B cell (primary cell): ENCODE measurements around the gene FBLN2. TPM values are rescaled to one million over a fixed set of nuclear protein-coding genes. Genes with fewer than 3 reads are reported as not detected.

ENCODE experiments used
- ATAC-seq: fragments of 200-7000 bp; cut with Tn5 transposase; one replicate; pipeline ENCODE4 v1.10.0; 2021; ENCODE audit warnings: low read depth, mild to moderate bottlenecking, moderate number of reproducible peaks, moderate library complexity
- CTCF ChIA-PET: fragments of 350-600 bp; sonication (Branson Sonifier 250); formaldehyde crosslinking; loops from one replicate; lab custom pipeline; 2021; ENCODE audit warnings: antibody characterized with exemption, inconsistent platforms; lab: Charles Lee
- POLR2A ChIA-PET: fragments of 350-600 bp; sonication (Branson Sonifier 250); formaldehyde crosslinking; loops from one replicate; lab custom pipeline; 2021; ENCODE audit warnings: antibody characterized with exemption; lab: Charles Lee
- DNase-seq: peaks from one replicate; pipeline ENCODE4 v3.0.0; 2013
- H2AFZ ChIP-seq: 2 replicates; pipeline ENCODE4 v1.6.1; 2012; ENCODE audit warnings: mild to moderate bottlenecking, low read depth, low read length; ENCODE audit not compliant: insufficient read depth, poor library complexity, severe bottlenecking
- H3K27ac ChIP-seq, 2 donors: 1 replicate in 1 of 2; 2 replicates in 1 of 2; pipeline ENCODE4 v1.5.1; 2012 to 2013; ENCODE audit warnings: low read length in 2 of 2, mild to moderate bottlenecking in 2 of 2, moderate library complexity in 1 of 2
- H3K27me3 ChIP-seq, 4 experiments: fragments of 200-600 bp in 1 of 4; sonication (generic) in 1 of 4; replicated peaks in 1 of 4; 1 replicate in 2 of 4; 2 replicates in 2 of 4; pipeline versions ENCODE4 v1.6.1 to v1.7.0; 2013 to 2016; ENCODE audit warnings: low read length in 3 of 4, mild to moderate bottlenecking in 2 of 4, mixed read lengths in 1 of 4, moderate library complexity in 1 of 4; ENCODE audit not compliant: insufficient read depth in 4 of 4, control insufficient read depth in 3 of 4; ENCODE audit errors: control extremely low read depth in 1 of 4
- H3K36me3 ChIP-seq, 2 experiments: replicated peaks in 1 of 2; 1 replicate in 1 of 2; 2 replicates in 1 of 2; pipeline versions ENCODE4 v1.6.1 to v1.7.1; 2013; ENCODE audit warnings: low read length in 1 of 2; ENCODE audit not compliant: insufficient read depth in 2 of 2, control insufficient read depth in 1 of 2; ENCODE audit errors: control extremely low read depth in 1 of 2, extremely low read depth in 1 of 2
- H3K4me1 ChIP-seq, 2 donors: fragments of 200-600 bp in 1 of 2; sonication (generic) in 1 of 2; 1 replicate in 1 of 2; 2 replicates in 1 of 2; pipeline versions ENCODE4 v1.5.1 to v1.6.1; 2013 to 2017; ENCODE audit warnings: low read length in 2 of 2; ENCODE audit not compliant: control insufficient read depth in 2 of 2, insufficient read depth in 2 of 2
- H3K4me2 ChIP-seq: replicated peaks from 2 replicates; pipeline ENCODE3; 2012; ENCODE audit warnings: mild to moderate bottlenecking, low read depth, low read length; ENCODE audit not compliant: poor library complexity, severe bottlenecking
- H3K4me3 ChIP-seq, 5 experiments: fragments of 200-600 bp in 1 of 5; sonication (generic) in 1 of 5; 1 replicate in 3 of 5; 2 replicates in 2 of 5; pipeline versions ENCODE4 v1.5.1 to v1.7.0; 2011 to 2016; ENCODE audit warnings: low read length in 4 of 5, mild to moderate bottlenecking in 4 of 5, low read depth in 2 of 5, control low read depth in 1 of 5, moderate library complexity in 1 of 5; ENCODE audit not compliant: insufficient read depth in 1 of 5; ENCODE audit errors: control extremely low read depth in 1 of 5, extremely low read depth in 1 of 5
- H3K79me2 ChIP-seq: fragments of 200-600 bp; sonication (generic); one replicate; pipeline ENCODE4 v1.6.0; 2016; ENCODE audit warnings: low read length; ENCODE audit not compliant: control insufficient read depth, insufficient read depth
- H3K9ac ChIP-seq: fragments of 200-600 bp; sonication (generic); 2 replicates; pipeline ENCODE4 v1.6.1; 2017; ENCODE audit warnings: mild to moderate bottlenecking, low read length, moderate library complexity
- H3K9me3 ChIP-seq, 3 donors: one replicate each; pipeline versions ENCODE4 v1.6.1 to v1.7.1; 2013; ENCODE audit warnings: low read length in 2 of 3; ENCODE audit not compliant: control insufficient read depth in 2 of 3, insufficient read depth in 1 of 3; ENCODE audit errors: control extremely low read depth in 1 of 3
- H4K20me1 ChIP-seq: 2 replicates; pipeline ENCODE4 v1.6.0; 2012; ENCODE audit warnings: mild to moderate bottlenecking, low read length; ENCODE audit not compliant: insufficient read depth, control insufficient read depth, poor library complexity, severe bottlenecking
- H3K27ac Mint-ChIP-seq: one replicate; pipeline ENCODE4 v1.8.0; 2021; ENCODE audit warnings: mixed read lengths
- H3K27me3 Mint-ChIP-seq: one replicate; pipeline ENCODE4 v1.8.0; 2021; ENCODE audit warnings: mixed read lengths
- H3K4me1 Mint-ChIP-seq: one replicate; pipeline ENCODE4 v1.8.0; 2021; ENCODE audit warnings: mixed read lengths
- H3K4me3 Mint-ChIP-seq: one replicate; pipeline ENCODE4 v1.8.0; 2021; ENCODE audit warnings: mixed read lengths
- H3K9me3 Mint-ChIP-seq: one replicate; pipeline ENCODE4 v1.8.0; 2022; ENCODE audit warnings: mixed read lengths; ENCODE audit not compliant: insufficient read depth
- CTCF ChIP-seq: fragments of 200-600 bp; IDR thresholded peaks from one replicate; pipeline ENCODE4 v1.8.0; 2022; ENCODE audit warnings: antibody characterized with exemption, mild to moderate bottlenecking
- EZH2 ChIP-seq: IDR thresholded peaks from 2 replicates; pipeline ENCODE4 v1.6.1; 2012; ENCODE audit warnings: borderline replicate concordance, low read depth, mild to moderate bottlenecking, moderate library complexity, low read length; ENCODE audit not compliant: insufficient read depth, poor library complexity, severe bottlenecking
- WGBS: methylation state at CpG from one replicate; pipeline ENCODE4 v1.1.5; 2013; ENCODE audit warnings: missing lambda C conversion rate; ENCODE audit not compliant: insufficient coverage; 5-methylcytosine and 5-hydroxymethylcytosine counted together
- intact Hi-C: fragments of 100-400 bp; cut with micrococcal nuclease; formaldehyde crosslinking; loops from one replicate; pipeline ENCODE4 v1.10.0; 2022
- polyA plus RNA-seq: library from polyadenylated mRNA; depleted of rRNA; stranded (reverse); fragments of >200 nt; gene quantifications from 2 replicates; pipeline ENCODE4 v1.2.3, GENCODE V29; 2012
- total RNA-seq, 2 donors: library from RNA; stranded (reverse); fragments of 120-200 nt in 1 of 2; gene quantifications; 1 replicate in 1 of 2; 2 replicates in 1 of 2; pipeline versions ENCODE4 v1.2.3 to v1.2.4, GENCODE V29; 2013 to 2022

FBLN2 gene
- total and polyA plus RNA-seq, 2 donors (not counting 1 experiment from before 2014, with no cell fraction given): 3.6 to 8.2 TPM

- CTCF ChIA-PET: interaction anchor here (0.8 kb wide), 1 partner anchor 131 kb away, joined by 3 read pairs; no protein-coding TSS in a partner anchor
- DNase-seq (no peak), ATAC-seq (no peak)
- H3K4me1 ChIP-seq: no peaks in the 10 kb centered on the region
- POLR2A ChIA-PET: no interaction called here
- Mint-ChIP-seq H3K4me1 (no peaks in the 10 kb centered on the region), H3K27ac (no peak overlapping the region), H3K4me3 (no peak overlapping the region), H3K9me3 (no peaks in the 10 kb centered on the region), H3K27me3 (peaks cover 10% of the 10 kb centered on the region)
- H3K36me3 ChIP-seq: no peaks in the 10 kb centered on the region
- 100% methylated on average over 1 of the region's 6 CpGs for WGBS
- H3K79me2 ChIP-seq: no peaks in the 10 kb centered on the region
- no peak for TF ChIP-seq CTCF
- no peak for TF ChIP-seq EZH2
- no peak overlapping the region for H3K4me3 ChIP-seq
- no peak overlapping the region for H2AFZ ChIP-seq
- no peak overlapping the region for H3K4me2 ChIP-seq
- intact Hi-C loops: no loop called here
- no peak overlapping the region for H3K27ac ChIP-seq
- no peak overlapping the region for H3K9ac ChIP-seq
- H3K9me3 ChIP-seq: peaks cover 0 to 4% (median 0%) of the 10 kb centered on the region in 3 donors
- no peaks in the 10 kb centered on the region for H3K27me3 ChIP-seq
- H4K20me1 ChIP-seq: no peaks in the 10 kb centered on the region
Observed at GRCh38 chr3:13605555-13605954, 56.6 kb downstream of the FBLN2 start.

GRCh38 chr3:13607821-13608597 is 59.1 kb downstream of the FBLN2 start:
- H3K9me3 Mint-ChIP-seq: no peaks in the 10 kb centered on the region
- peaks cover 14% of the 10 kb centered on the region for H3K27me3 Mint-ChIP-seq
- Histone ChIP-seq H3K79me2 (no peaks in the 10 kb centered on the region), H3K4me1 (no peaks in the 10 kb centered on the region), H3K4me2 (no peak overlapping the region), H4K20me1 (no peaks in the 10 kb centered on the region), H3K4me3 (no peak overlapping the region), H2AFZ (no peak overlapping the region), H3K9me3 (peaks cover 0 to 7% (median 0%) of the 10 kb centered on the region in 3 donors), H3K9ac (no peak overlapping the region), H3K36me3 (no peaks in the 10 kb centered on the region), H3K27me3 (no peaks in the 10 kb centered on the region), H3K27ac (no peak overlapping the region)
- TF ChIP-seq CTCF (no peak), EZH2 (no peak)
- H3K27ac Mint-ChIP-seq: no peak overlapping the region
- intact Hi-C loops: no loop called here
- WGBS: 89% methylated on average over 14 of the region's 14 CpGs
- ATAC-seq (no peak), DNase-seq (no peak)
- no peaks in the 10 kb centered on the region for H3K4me1 Mint-ChIP-seq
- ChIA-PET POLR2A (no interaction called here), CTCF (interaction anchor here (0.7 to 0.9 kb wide), 2 partner anchors 39 to 41 kb away, joined by 3 to 4 read pairs; no protein-coding TSS in a partner anchor)
- H3K4me3 Mint-ChIP-seq: no peak overlapping the region
